ENCODE results near the gene CDH26.
A peak's percentile ranks its signal among the peaks of the same experiment; 100 is the strongest.

Gene CDH26

DNA sequence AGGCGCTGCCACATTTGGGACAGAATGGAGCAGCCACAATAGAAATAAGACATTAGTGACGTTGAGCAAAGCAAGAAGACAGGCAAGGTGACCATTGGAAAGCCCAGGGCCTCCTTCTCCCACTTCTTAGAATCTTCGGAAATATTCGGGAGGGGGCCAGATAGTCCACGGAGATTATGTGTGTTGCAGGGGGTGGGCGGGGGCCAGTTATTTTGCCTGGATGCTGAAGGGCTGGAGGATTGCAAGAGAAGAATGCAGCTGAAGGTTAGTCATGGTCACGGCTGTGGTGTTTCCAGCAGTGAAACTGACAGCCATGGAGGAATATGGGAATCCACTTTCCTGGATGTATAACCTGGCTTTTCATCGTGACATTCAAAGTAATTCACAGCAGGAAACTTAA lies 88.6 kb downstream of the CDH26 start:
- DNase-seq (ENCODE audit: low read depth) = no peak

DNA sequence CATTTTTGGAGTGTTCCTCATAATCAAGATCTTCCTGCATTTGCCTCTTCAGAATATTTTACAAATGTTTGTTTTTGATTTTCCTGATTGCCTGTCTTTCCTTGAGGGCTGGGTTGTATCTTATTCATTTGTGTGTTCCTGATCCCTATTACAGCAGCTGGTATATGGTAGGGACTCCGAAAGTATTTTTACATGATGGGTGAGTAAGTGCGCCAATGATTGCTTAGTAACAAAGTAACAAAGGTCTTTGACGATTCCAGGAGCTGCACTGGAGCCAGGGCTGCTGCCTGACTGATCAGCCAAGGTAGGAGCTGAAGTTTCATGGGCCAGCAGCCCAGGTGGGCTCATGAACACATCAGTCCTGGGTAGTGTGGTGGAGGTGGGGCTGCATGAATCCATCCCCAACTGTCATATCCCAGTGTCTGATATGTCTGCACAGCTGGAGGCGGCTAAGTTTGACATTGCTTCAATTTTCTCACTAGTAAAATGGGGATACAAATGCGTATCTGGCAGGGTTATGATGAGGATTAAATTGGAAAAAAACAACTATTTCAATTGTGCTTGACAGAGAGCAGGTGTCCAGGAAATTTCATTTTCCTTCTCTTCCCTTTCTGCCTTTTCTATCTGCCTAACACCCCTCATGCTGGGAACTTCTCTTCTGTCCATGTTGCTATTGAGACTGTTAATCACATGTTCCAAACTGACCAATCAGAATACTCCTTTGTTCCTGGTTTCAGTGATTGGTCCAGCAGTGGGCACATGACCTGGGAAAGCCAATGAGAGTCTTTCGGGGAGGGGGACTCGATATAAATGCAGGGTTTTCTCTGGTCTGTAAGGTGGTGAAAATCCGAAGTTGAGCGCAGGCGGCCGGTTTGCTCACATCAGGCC lies 90.7 kb downstream of the CDH26 start:
- no peak for DNase-seq (ENCODE audit: low read depth)

DNA sequence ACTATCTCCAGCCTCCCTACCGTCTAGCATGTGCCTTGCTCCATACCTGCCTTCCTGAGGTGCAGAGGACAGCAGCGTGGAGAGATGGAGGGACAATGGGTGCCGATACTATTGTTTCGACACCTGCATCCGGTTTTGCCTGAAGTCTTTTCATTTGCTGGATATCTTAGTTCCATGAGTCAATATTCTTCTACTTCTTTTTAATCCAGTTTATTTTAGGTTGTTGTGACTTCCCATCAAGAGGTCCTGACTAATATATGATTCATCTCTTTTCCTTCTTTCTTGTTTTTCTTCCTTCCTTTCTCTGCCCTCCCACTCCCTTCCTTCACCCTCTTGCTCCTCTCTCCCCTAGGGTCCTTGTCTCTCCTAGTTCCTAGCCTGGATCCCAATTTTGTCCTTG lies 91.4 kb downstream of the CDH26 start:
- no peak for DNase-seq (ENCODE audit: low read depth)

DNA sequence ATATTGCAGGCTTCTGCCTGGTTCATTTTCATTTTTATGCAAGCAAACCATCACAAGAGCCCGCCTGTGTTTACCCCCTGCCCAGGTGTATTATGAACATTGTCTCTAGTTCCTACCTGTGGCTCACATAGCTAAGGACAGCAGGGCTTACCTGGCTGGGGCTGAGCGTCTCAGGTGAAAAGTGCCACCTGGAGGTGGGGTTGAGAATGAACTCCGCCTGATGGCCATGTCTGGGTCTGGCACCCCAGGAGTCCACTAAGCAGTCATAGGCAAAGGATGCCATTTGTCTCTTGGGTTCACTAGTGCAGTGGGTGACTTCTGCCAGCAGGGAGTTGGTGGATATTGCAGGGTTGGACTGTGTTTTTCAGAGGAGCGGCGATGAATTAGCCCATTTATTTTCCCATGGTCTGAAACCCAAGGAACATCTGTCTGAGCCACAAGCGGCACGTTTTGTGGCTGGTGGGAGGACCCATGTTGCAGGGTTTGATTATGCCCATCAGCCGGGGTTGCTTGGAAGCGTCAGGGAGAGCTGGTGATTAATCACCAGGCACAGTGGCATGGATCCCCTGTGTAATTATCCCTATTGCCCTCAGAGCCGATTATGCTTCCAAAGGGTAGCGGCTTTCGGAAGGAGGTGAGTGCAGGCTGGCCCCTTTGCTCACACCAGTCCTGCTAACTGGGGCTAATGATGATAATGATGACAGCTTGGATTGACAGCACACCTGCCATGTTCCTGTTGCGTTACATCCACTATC lies 92.1 kb downstream of the CDH26 start:
- no peak for DNase-seq (ENCODE audit: low read depth)

DNA sequence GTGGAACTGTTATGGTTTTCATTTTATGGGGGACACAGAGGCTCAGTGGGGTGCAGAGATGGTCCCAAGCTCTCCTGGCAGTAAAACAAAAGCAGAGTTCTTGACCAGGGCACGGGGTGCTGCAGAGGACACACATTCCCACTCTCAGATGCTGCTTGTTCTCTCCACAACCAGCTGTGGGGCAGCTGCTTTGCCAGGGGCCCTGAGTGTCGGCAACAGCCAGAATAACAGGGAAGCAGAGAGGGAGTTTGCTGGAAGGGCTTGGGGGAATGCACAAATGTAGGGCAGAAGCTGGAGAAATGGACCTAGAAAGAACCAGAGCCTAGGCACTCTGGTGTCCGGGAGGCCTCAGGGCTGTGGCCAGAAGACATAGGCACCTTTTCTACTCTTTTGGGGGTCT lies 93.7 kb downstream of the CDH26 start:
- DNase-seq (ENCODE audit: low read depth) = no peak

DNA sequence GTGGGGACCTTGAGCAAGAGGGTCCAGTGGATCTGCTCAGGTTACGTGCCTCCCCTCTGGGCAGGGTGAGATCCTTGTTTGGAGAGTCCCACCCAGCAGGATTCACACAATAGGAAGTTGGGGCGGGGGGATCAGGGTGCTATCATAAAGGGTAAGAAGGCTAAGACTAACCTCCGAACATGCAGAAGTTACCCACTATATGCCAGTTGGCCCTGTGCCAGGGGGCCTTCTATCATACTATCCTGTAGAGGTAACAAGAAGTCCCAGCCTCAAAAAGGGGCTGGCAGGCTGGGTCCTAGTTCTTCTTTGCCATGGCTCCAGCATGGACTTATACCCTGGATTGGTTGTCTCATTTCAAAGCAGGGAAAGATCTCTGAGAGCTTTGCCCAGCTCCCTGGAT lies 94.1 kb downstream of the CDH26 start:
- no peak for DNase-seq (ENCODE audit: low read depth)

DNA sequence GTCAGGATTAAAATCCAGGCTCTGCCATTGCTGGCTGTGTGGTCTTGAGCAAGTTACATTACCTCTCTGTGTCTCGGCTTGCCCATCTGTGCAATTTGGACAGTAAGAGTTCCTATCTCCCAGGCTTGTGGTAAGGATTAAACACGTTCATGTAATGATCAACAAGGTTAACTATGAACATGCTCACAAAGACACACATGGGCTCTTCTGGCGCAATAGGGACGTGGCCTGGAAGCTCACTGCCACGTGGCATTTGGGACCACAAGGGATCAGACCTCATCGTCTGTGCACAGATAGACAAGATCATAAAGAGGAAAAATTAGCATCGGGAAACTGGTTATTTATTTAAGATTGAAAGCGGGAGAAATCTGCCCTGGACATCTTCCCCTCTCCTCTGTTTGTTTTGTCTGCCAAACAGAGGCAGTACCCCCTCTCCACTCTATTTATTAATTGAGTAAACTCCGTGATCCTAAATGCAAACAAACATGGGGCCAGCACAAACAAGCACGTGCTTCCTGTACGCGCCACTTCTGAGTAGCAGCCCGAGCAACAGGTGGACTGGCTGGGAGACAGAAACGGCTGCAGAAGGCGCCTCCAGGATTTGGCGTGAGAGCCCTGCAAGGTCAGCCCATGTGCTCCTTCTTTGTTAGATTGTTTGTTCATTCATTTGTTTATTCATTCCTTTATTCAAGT lies 95.0 kb downstream of the CDH26 start:
- DNase-seq (ENCODE audit: low read depth) = no peak

DNA sequence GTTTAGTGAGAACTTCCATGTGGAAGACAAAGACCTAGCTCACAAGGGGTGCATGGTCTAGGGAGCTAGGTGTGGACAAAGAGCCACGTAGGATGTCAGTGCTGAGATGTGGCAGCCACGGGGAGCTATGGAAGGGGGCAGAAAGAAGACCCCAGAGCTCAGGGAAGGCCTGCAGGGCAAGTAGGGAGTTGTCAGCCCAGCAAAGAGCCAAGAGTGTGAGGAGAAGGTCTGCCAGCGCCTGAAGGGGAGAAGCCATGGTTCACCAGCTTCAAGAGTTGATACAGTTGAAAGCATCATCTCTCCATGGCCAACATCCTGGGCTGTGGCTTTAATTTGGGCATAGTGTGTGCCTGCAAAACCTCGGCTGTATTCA lies 95.6 kb downstream of the CDH26 start:
- no peak for DNase-seq (ENCODE audit: low read depth)

DNA sequence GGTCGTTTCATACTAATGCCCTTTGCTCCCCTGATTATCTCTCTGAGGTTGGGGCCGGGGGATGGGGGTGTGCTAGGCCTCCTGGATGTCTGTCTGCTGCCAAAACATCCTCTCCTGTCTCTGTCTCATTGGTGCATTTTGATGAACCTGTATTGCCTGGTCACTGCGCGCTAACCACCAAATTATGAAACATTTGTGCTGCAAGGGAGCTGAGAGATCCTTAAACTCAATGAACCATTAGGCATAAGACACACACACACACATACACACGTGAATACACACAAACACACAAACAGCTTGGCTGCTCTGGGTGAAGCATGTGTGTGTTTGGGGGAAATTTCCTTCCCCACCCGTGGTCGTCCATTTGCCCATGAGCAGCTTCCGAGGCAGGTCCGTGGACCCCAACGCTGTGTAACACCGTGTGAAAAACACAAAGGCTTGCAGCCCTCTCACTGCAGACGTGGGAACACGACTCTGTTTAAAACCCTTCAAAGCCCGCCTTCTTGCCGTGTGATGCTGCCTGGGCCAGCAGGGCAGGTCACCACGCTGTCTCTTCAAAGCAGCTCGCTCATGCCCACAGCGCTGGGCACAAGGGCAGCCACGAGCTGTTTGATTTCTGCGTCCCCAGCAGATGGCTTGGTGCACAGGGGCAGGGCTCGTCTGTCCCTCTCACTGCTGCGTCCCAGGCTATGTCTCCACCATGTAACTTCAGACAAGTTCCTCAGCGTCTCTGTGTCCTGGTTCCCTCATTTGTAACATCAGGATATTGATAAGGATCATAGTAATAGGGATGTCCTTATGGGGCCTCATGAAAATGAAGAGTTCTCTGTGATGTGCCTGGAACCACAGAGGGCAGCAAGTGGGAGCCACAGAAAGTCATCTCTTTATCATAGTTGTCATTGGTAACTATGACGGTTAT lies 96.8 kb downstream of the CDH26 start:
- DNase-seq (ENCODE audit: low read depth) = no peak

DNA sequence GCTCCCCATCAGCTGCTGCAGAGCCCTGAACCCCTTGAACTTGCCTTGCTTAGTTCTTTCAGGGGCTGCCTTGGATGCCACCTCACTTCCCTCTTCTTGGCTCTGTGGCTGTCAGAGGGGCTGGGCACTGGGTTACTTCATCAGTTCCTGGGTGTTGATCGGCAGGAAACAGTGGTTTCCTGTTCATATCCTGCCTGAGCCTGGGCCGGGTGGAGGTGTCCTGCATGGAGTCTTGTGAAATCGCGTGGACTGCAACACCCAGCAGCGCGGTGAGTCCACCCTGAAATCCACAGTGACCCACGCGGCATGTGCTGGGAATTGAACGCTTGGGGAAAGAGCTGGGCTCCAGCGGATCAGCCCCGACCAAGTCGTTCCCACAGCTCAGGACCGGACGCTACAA lies 97.5 kb downstream of the CDH26 start:
- DNase-seq (ENCODE audit: low read depth) = no peak

DNA sequence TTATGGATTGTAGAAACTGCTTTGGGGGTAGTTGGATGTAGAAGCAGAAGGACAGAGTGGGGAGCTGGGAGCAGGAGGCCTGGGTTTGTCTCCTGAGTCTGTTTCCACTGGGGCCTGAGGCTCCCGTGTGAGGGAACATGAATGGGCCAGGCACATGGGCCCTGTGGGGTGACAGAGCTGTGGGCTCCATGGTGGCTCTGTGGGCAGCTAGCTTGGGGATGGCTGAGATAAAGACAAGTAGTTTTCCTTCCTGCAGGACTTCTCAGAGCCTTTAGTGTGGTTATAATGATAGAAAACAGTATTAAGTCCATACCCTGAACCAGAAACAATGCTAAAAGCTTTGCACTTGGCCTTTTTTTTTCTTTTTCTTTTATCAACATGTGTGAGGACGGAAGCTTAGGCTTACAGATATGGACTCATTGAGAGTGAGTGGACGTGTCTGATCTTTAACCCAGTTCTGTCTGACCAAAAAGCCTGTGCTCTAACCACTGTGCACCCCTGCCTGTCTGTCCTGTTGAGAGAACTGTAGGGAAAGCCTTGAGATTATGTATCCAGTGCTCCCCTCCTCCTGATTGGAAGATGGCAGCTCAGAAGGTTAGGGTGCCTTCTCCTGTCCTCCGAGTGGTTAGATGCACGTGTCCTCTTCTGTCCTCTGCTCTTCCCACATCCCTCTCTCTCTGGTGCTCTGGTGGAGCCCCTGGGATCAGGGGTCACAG lies 98.3 kb downstream of the CDH26 start:
- DNase-seq (ENCODE audit: low read depth) = no peak

DNA sequence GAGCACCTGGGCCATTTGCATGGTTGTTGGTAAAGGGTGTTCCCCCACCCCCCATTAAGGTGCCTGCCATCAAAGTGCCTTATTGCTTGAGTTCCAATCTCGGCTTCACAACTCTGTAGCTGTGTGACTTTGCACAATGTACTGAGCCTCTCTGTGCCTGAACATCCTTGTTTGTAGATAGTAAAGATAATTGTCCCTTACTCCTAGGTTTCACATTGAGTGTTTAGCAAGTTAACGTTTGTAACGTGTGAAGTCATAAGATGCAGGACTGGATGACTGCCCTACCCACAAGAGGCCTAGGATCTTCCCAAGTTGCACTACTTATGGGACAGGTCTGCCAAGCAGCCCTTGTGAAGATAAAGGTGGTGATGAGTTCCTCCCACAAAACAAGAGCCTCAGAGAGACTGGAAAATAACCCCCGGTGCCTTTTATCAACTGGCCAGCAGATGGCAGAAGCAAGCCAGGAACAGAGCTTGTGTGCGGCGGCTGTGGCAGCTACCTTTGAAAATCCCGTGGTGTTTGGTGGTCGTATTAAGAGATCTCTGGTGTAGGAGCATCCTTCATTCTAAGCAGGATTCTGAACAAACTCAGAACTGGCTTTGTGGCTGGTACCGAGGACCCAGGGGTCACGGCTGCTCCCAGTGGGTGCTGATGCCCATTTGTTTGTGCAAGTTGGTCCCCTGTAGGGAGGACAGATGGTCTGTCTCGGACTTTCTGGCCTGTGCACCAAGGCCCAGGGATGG lies 99.1 kb downstream of the CDH26 start:
- peak; percentile 41 for DNase-seq (ENCODE audit: low read depth)

DNA sequence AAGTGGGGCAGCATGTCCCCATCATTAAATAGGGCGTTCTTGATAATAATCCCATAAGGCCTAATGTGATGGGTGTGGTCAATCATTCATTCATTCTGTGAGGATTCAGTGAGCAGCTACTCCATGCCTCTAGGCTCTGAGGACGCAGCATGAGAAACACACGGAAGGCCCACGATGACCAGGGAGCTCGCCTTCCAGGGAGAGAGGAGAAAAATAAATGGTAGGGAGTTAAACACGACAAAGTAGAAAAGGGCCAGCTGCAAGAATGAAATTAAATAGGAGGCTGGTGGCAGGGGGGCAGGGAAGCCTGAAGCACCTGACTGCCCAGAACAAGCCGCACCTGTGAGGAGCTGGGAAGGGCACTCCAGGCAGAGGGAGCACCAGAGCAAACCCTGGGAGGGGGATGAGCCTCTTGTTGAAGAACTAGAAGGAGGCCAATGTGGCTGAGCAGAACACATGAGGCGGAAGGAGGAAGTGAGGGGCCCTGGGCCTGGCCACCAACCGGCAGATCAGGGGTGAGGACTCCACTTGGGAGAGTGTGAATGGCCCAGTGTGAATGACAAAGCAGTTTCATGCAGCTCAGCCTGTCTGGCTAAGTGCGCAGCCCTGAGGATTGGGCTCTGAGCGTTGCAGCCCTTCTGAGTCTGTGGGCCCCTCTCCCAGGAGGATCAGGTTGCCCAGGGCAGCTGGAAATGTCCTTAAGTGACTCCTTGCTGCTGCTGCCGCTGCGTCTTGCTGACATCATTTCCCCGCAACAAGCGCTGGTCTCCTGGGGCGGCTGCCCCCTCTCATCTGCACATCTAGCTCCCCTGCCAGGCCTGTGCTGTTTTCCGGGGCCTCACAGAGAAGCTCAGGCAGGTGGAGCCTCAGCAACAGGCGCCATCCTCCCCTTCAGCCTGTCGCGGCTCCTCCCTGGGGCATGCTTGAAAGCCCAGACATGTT lies 99.9 kb downstream of the CDH26 start:
- DNase-seq (ENCODE audit: low read depth) = no peak

DNA sequence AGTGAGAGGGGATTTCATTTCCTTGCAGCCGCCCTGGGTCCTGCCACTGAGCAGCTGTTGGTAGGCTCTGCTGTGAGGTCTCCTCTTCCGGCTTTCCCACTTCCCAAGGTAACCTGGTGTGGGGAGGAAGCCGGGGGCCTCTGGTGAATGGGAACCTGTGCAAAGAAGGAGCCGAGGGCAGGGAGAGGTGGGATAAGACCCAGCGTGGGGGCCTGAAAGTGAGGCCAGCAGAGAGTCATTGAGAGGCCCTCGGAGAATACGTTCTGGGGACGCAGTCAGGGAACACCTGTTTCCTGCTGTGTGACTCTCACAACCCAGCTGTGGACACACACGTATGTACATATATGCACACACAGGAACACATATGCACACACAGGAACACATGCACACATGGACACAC lies 100.7 kb downstream of the CDH26 start:
- no peak for DNase-seq (ENCODE audit: low read depth)

DNA sequence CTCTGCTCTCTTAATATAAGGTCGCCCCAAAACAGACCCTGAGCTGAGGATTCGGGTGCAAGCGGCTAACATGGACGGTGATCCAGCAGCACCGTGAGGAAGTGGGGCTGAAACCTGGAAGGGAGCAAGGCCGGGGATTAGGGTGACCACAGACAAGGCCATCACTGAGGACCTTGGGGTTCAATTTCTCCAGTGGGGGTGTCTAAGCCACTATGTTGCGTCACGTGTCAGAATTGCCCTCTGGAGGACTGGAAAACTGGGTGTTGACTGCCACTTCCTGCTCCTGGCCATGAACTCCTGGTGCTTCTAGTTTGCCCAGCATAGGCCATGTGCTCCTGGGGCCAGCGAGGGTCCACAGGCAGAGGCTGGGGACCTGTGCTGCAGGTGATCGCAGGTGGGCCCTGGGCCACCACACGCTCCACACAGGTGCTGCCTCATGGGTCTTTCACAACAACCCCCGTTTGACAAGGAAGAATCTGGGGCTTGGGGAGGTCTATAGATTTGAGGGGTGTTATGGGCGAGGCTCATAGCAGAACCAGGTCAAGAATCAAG lies 101.9 kb downstream of the CDH26 start:
- DNase-seq (ENCODE audit: low read depth) = no peak

DNA sequence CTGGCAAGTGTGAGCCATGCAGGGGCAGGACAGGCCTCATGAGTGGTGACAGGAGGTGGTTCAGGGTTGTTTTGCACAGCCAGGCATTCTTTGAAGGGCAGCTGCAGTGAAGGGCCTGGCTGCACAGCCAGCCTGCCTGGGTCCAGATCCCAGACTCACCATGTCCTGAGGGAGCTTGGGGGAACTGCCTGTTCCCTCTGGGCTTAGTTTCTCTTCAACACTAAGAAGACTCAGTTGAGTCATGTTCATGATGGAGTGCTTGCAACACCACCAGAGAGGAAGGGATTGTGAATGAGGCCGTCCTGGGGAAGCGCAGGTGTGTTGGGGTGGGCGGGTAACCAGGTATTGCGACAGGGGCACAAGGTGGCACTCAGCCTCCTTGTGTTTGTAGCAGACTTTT lies 102.4 kb downstream of the CDH26 start:
- DNase-seq (ENCODE audit: low read depth) = no peak

DNA sequence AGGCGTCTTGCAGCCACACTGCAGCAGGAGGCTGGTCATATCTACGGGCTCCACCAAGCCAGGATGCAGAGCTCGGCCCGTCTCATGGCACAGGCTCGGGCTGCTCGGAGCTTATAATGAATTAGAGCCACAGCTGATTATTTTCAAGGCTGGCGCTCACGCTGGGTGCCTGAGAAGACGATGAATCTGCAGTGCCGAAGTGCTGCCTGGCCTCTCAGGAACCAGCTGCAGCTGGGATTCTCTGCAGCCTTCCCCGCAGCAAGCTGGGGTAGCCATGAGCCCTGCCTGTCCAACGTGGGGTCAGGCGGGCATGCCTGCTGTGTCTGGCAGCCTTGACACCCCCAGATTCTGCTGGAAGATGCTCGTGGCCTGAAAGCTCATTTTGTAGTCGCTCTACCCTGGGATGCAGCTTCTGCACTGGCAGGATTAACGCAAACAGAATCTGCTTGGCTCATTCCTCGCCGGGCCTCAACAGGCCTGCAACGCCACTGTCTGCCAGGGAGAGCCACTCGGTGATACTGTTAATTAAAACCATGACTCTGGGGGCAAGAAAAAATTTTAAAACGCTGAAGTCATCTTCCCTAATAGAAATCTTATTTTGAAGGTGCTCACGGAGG lies 104.3 kb downstream of the CDH26 start:
- DNase-seq (ENCODE audit: low read depth) = no peak

DNA sequence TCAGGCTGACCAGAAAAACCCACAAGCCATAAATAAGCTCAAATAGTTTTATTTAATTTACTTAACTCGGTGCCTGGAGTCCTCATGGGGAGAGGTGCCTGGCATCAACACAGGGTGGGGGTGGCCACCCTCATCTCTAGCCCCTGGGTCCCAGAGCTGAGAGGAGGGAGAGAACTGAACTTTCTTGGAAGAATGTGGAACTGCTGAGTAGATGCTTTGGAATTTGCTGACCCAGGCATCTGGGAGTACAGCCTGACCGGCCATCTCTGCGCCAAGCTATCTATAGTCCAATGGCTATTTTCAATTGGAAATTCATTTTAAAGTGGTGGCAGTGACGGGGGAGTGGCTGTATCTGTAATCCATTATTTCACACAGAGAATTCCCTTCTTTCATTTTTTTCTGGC lies 104.8 kb downstream of the CDH26 start:
- no peak for DNase-seq (ENCODE audit: low read depth)

Measured in stimulated activated CD8-positive, alpha-beta memory T cell treated with anti-CD3 and anti-CD28 coated beads, Interleukin-12 subunit alpha, Interleukin-12 subunit beta, amount 100 ng/mL, for 1 hour (primary cell).